GM19239 (cell line): ENCODE results near the gene TSPEAR.

ENCODE experiments used
- DNase-seq: peaks from one replicate; pipeline ENCODE4 v3.0.0; 2011; ENCODE audit warnings: low spot score; ENCODE audit not compliant: insufficient read length
- FAIRE-seq: peaks from 2 replicates; lab custom pipeline; 2011; peaks lifted over from hg19 to GRCh38; lab: Jason Lieb, UNC

The TSPEAR gene

GRCh38 chr21:44711327-44712202, at the start of gene TSPEAR:
Gene TSPEAR (minus strand): TSS chr21:44711572. CDS start chr21:44711514, 58 bp downstream.
- FAIRE-seq (no peak), DNase-seq (no peak)

DNA sequence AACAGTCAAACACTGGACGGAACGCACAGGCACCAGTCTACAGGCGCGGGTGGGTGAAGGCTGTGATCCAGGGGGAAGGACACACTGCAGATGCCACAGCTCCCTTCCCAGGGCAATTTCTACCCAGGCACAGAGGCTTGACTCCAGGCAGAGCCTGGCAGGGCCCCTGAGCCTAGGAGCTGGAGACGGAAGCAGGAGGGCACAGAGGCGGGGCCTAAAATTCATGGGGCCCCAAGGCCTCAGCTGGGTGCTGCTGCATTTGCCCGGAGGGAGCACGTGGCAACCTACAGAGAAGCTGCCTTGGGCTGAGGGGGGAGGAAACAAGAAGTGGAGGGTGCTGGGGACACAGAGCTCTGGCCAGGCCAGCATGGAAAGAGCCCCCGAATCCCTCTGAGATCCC, 49.0 kb upstream of the TSPEAR start:
- DNase-seq (no peak), FAIRE-seq (no peak)

GRCh38 chr21:44759628-44760285, 48.4 kb upstream of the TSPEAR start:
- no peak for FAIRE-seq
- no peak for DNase-seq

- no peak for FAIRE-seq
Measured at GRCh38 chr21:44758781-44759627, 47.6 kb upstream of the TSPEAR start.

DNA sequence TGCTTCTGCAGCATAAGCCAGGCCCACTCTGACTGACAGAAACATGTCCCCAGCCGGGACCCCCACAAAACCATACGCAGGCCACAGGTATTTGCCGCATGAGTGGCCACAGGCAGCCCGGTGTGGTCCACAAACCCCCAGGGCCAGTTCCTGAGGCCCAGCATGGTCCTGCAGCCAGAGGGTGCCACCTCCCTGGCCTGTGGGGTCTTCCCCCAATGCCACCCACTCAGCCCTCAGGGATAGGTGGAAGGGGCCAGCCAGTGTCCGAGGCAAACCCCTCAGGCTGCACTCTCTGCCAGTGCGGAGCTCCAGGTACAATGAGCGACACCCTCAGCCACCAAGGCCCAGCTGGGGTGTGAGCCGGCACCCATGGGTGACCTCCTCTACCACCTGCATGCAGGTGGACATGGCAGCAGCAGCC, 46.8 kb upstream of the TSPEAR start:
- DNase-seq (no peak), FAIRE-seq (no peak)

More at GRCh38 chr21:44758781-44759627, 47.6 kb upstream of the TSPEAR start:
- no peak for DNase-seq

DNA sequence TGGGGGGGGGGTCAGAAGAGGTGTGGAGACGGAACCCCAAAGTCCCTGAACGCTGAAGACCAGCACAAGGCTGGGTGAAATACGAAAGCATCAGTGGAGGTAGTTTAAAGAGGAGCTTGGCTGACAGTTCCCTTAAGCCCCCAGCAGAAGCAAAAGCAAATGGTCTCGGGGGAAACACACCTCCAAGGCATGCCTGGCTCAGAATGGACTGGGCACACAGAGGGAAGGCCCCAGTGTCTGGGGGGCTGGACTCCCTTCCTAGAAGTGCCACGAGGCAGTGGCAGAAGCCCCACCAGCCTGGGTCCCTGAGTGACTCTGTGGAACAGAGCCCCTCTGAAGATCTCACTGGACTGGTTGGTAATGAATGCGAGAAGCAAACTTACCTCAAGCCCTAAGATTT, 46.4 kb upstream of the TSPEAR start:
- DNase-seq (no peak), FAIRE-seq (no peak)

DNA sequence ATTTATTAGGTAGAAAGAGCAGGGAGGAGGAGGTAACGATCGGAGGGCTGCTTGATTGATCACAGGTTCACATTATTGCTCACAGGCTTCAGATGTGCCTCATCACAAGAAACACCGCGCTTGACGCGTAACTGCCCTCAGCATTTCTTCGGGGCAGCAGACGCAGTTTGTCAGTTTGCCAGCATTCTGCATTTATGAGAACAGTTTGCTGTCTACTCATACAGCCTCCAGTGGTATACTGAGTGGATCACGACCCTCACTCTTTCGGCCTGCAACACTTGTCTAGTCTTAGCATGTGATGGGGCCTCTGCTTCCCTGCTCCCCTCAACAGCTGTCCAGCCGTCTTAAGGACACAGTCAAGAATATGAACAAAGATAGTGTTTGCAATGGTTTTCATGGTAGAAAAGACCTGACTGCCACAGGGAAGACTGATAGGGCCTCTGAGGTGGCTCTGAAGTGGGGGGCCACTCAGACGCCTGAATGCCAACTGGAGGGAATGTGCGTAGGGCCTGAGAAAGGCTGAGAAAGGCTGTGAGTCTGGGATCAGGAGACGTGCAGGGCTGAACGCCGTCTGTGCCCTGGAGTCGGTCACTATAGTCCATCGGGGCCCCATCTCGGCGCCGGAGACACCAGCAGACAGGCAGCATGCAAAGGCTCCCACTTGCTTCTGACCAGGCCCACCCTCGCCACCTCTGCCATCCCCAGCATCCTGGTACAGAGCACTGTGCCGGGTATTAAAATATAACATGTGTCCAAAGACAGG, 45.2 kb upstream of the TSPEAR start:
- DNase-seq: no peak
- no peak for FAIRE-seq

GRCh38 chr21:44755227-44755626, 43.9 kb upstream of the TSPEAR start:
- DNase-seq: no peak
- FAIRE-seq: no peak

GRCh38 chr21:44753357-44753756, 42.0 kb upstream of the TSPEAR start:
- DNase-seq: no peak
- FAIRE-seq: no peak

DNA sequence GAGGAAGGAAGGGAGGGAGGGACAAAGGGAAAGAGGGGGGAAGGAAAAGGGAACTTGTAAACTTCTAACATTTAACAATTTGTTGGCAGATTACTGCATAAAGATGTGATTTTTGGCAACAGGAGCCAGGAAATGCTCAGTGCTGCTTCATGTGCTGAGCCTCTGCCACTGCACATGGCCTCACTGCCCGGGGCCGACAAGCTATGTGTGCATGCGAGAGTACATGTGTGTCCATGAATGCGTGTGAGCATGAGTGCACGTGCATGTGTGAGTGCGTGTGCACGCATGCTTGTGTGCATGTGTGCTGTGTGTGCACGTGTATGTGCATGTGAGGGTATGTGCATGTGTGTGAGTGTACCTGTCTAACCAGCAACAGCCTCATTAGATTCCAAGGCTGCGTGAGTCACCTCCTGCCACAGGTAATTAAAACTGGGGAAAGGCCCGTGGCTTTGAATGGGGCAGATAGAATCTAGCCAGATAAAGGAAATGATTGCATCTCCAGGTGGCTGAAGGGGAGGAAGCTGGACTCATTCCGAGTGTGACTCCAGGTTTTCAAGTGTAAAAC, 41.4 kb upstream of the TSPEAR start:
- no peak for FAIRE-seq
- no peak for DNase-seq

DNA sequence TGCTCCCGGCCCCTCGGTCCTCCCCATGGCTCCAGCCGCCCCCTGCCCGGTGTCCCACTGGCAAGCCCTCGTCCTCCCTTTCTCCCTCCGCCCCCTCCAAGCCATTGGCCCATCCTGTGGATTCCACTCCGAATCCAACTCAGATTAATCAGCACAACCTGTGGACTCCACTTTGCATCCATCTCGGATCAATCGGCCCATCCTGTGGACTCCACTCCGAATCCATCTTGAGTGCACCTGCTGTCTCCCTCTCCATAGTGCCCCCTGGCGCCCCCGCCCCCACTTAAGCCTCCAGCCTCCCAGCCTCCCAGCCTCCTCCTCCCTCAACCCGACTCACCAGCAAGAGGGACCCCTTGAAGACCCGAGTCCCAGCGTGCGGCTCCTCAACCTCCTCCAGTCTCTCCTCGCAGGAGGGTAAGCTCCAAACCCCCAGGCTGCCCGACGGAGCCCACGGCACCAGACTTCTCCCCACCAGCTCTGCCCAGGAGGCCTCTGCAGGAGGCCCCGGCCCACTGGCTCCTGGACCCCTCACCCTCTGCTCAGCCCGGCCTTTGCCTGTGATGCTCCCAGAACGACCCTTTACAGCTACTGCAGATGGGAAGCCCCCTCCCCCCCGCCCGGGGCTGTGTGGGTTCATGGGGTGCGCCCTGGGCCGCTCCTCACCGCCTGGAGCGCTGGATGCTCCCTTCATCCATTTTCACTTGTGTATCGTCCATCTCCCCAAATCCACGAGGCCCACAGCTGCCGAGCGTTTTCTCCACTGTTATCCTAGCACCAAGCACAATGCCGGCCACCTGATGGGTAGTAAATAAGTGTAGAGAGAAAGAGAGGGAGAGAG, 40.6 kb upstream of the TSPEAR start:
- no peak for FAIRE-seq
- no peak for DNase-seq

- FAIRE-seq (no peak), DNase-seq (no peak)
Measured at GRCh38 chr21:44751186-44751798, 39.9 kb upstream of the TSPEAR start.

GRCh38 chr21:44750675-44751025, 39.3 kb upstream of the TSPEAR start:
- DNase-seq (no peak), FAIRE-seq (no peak)

DNA sequence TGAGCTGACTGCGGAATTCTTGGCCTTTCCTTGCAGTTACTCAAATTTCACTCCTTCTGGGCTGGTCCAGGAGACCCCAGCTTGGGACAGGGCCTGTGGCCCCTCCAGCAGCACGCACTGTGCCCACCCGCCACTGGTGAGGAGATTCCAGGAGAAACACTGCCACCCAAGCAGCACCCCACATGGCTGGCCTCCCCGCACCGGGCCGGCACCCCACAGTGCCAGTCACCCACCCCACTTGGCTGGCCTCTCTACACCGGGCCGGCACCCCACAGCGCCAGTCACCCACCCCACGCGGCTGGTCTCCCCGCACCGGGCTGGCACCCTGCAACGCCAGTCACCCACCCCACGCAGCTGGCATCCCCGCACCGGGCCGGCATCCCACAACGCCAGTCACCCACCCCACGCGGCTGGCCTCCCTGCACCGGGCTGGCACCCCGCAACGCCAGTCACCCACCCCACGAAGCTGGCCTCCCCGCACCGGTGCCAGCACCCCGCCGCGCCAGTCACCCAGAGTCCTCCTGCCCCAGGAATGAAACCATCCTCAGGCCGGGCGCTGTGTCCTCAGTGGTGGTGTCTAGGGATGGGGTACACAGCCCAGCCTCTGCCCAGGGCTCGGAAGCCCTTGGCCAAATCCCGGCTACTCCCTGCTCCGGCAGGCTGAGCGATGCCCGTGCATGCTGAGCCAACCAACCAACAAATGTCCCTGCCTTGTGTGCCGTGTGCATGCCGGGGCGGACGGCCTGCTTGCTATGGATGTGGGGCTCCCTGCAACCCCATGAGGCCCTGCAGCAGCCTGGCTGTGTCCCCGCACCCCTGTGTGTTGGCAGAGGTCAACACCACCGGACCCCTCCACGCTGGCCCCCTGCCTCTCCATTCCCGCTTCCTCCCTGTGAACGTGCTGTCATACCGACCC, 38.6 kb upstream of the TSPEAR start:
- no peak for FAIRE-seq
- DNase-seq: no peak

- FAIRE-seq (no peak), DNase-seq (no peak)
Measured at GRCh38 chr21:44749116-44749758, 37.9 kb upstream of the TSPEAR start.

DNA sequence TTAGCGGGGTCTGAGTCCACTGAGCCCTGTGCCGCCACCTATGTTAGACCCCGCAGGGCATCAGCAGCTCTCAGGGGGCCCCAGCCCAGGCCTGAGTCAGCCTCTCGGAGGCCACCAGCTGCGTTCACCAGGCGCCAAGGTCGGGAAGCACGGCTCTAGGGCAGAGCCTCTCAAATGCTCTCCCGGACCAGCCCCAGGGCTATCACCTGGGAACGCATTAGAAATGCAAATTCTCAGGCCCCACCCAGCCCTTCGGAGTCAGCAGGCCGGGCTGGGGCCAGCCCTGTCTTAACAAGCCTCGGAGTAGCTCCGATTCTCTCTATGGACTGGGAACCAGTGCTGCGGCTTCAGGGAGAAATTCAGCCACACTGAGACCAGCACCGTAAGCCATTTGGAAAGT, 37.2 kb upstream of the TSPEAR start:
- DNase-seq: no peak
- no peak for FAIRE-seq
